Right cardiac atrium (tissue), 5 donors: ENCODE results near the gene PGM1. TPM values are rescaled to one million over a fixed set of nuclear protein-coding genes. Genes with fewer than 3 reads are reported as not detected.

Experiments
- ATAC-seq, 2 donors: fragments of 200-7000 bp; cut with Tn5 transposase; one replicate each; pipeline versions ENCODE4 v1.8.0 to v1.9.1; 2020; ENCODE audit warnings: moderate library complexity in 2 of 2, mild to moderate bottlenecking in 1 of 2
- DNase-seq, 3 donors: peaks; one replicate each; pipeline ENCODE4 v3.0.0-alpha.2; 2020
- H3K27ac ChIP-seq: one replicate; pipeline ENCODE4 v1.5.1; 2013; ENCODE audit warnings: mild to moderate bottlenecking, low read length, control low read depth, moderate library complexity
- H3K27me3 ChIP-seq: one replicate; pipeline ENCODE4 v1.6.1; 2013; ENCODE audit not compliant: control insufficient read depth, insufficient read depth
- H3K4me1 ChIP-seq: one replicate; pipeline ENCODE4 v1.6.1; 2013; ENCODE audit warnings: low read length; ENCODE audit not compliant: control insufficient read depth, insufficient read depth
- H3K4me3 ChIP-seq: one replicate; pipeline ENCODE4 v1.5.1; 2013; ENCODE audit warnings: low read length, control low read depth
- H3K9me3 ChIP-seq: one replicate; pipeline ENCODE4 v1.6.1; 2013; ENCODE audit warnings: low read length; ENCODE audit not compliant: control insufficient read depth
- WGBS: extraction: QIAGEN DNeasy Blood & Tissue Kit; methylation state at CpG from one replicate; pipeline ENCODE4 v1.1.7; 2013; 5-methylcytosine and 5-hydroxymethylcytosine counted together
- intact Hi-C, 4 donors: fragments of 100-400 bp; cut with DNase I; formaldehyde crosslinking; loops; one replicate each; pipeline versions ENCODE4 v1.11.0 to v1.14.0; 2022 to 2023
- polyA plus RNA-seq: library from polyadenylated mRNA; stranded (reverse); fragments of 200-250 nt; gene quantifications from one replicate; pipeline ENCODE4 v1.2.3, GENCODE V29; 2013
- total RNA-seq, 4 donors: library from RNA; stranded (reverse); fragmentation: NEBNext Ultra II Directional; extraction: Animal tissue kit (Norgen Biotek cat#: 25700); gene quantifications; one replicate each; pipeline ENCODE4 v1.2.1, GENCODE V29; 2021
- donor health status: healthy with polysubstance abuse.
- donor health status: DM: no; HTN: yes; CAD: no.
- donor health status: DM: no; HTN: no; CAD: no.
- donor health status: DM: no; HTN: yes; CAD: no; lungs with severe emphysema.
- donor health status: DM: yes; HTN: yes; CAD: no.

The PGM1 gene
- total and polyA plus RNA-seq, 5 donors: 96.2 to 255 (median 222) TPM

DNA sequence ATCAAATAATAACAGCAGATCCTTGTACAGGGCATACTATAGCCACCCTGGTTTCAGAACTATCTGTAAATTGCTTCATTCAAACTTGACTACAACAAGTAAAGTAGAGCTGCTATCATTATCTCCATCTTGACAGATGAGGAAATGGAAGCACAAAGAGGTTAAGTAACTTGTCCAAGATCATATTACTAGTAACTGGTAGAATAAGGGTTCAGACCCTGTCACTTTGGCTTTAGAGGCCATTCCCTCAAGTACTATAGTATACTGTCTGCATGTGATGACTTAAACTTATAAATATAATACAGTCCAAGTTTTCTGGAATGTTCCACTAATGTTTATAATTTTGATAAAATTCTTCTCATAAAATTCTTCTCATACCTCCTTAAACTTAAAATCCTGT is 24.8 kb downstream of the PGM1 start:
- no peaks in the 10 kb centered on the region for H3K4me1 ChIP-seq
- ATAC-seq: no peak
- intact Hi-C loops: loop anchor here in 3 of 4 donors (5.0 to 10.0 kb wide), 3 partner anchors 517 to 627 kb away; no protein-coding TSS in a partner anchor
- no peak overlapping the region for H3K4me3 ChIP-seq
- no peak overlapping the region for H3K27ac ChIP-seq
- H3K9me3 ChIP-seq: no peaks in the 10 kb centered on the region
- no peaks in the 10 kb centered on the region for H3K27me3 ChIP-seq
- DNase-seq: no peak

DNA sequence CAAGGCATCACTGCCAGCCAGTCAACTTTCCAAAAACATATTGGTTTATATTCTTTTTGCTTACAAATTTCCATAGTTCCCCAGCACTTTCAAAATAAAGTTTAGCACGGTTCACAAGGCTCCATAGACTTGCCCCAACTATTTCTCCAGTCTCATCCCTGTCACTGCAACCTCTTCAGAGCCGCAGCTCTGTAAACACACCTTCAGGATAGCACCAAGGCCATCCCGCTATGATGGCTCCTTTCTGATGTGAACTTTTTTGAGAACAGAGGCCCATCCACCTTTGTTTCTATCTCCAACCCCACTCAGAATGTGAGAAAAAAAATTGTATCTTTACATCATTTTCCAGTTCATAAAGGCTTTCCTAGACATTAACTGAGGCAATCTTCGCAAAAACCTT is 26.3 kb downstream of the PGM1 start:
- no peak overlapping the region for H3K27ac ChIP-seq
- H3K4me1 ChIP-seq: no peaks in the 10 kb centered on the region
- no peaks in the 10 kb centered on the region for H3K27me3 ChIP-seq
- no peaks in the 10 kb centered on the region for H3K9me3 ChIP-seq
- no peak for ATAC-seq
- intact Hi-C loops: loop anchor here in 3 of 4 donors (5.0 to 10.0 kb wide), 3 partner anchors 515 to 625 kb away; no protein-coding TSS in a partner anchor
- WGBS: 95% methylated on average over 4 of the region's 4 CpGs
- no peak for DNase-seq
- no peak overlapping the region for H3K4me3 ChIP-seq

- no peak overlapping the region for H3K4me3 ChIP-seq
- no peak for DNase-seq
- no peak overlapping the region for H3K27ac ChIP-seq
- no peaks in the 10 kb centered on the region for H3K4me1 ChIP-seq
- intact Hi-C loops: no loop called here
- WGBS: 96% methylated on average over 5 of the region's 5 CpGs
- H3K27me3 ChIP-seq: no peaks in the 10 kb centered on the region
- ATAC-seq: no peak
- H3K9me3 ChIP-seq: no peaks in the 10 kb centered on the region
These were observed 27.5 kb downstream of the PGM1 start for GRCh38 chr1:63620671-63621070.

GRCh38 chr1:63621075-63621474 is 27.9 kb downstream of the PGM1 start:
- H3K9me3 ChIP-seq: no peaks in the 10 kb centered on the region
- intact Hi-C loops: no loop called here
- H3K27ac ChIP-seq: no peak overlapping the region
- 54% methylated on average over 3 of the region's 3 CpGs for WGBS
- ATAC-seq: peak in 1 of 2 donors; percentile 53
- H3K4me3 ChIP-seq: no peak overlapping the region
- no peak for DNase-seq
- no peaks in the 10 kb centered on the region for H3K27me3 ChIP-seq
- H3K4me1 ChIP-seq: peaks cover 1% of the 10 kb centered on the region

- 50% methylated on average over 6 of the region's 6 CpGs for WGBS
- intact Hi-C loops: no loop called here
- Histone ChIP-seq H3K4me3 (no peak overlapping the region), H3K27ac (peak overlapping the region; percentile 23), H3K4me1 (peaks cover 1% of the 10 kb centered on the region), H3K27me3 (no peaks in the 10 kb centered on the region), H3K9me3 (no peaks in the 10 kb centered on the region)
- ATAC-seq: peak; percentile 63 to 65
- DNase-seq: peak in 2 of 3 donors; percentile 63 to 64
These were observed 28.5 kb downstream of the PGM1 start for GRCh38 chr1:63621698-63622097.

DNA sequence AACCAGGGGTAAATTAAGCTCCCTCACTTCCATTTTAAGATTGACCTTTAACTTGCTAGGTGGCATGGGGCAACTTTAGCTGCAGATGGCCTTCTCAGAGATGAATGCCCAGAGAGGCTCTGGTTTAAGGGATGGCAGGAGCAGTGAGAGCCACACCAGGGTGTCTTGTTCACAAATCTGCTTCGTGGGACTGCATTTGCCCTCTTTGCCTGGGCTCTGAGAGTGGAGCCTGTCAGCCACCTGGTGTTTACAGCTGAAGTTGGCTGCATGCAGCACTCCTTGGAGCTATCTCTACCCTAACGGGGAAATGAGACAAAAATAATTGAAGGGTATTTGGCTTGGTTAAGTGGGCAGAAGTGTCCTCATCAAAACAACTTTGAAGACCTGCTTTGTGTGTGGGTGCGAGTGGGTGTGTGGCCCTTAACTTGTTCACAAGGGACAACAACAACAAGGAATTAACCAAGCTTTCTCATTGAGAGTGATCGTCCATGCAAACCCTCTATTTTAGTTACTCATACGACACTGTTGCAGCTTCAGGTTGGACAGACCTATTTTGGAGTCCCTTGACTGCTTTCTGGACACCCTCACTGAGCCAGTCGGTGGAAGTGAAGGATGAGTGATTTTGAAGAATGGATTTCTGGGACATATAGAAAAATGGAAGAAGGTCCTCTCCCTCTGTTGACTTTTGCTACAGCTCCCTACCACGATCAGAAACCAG is 29.8 kb downstream of the PGM1 start:
- intact Hi-C loops: no loop called here

DNA sequence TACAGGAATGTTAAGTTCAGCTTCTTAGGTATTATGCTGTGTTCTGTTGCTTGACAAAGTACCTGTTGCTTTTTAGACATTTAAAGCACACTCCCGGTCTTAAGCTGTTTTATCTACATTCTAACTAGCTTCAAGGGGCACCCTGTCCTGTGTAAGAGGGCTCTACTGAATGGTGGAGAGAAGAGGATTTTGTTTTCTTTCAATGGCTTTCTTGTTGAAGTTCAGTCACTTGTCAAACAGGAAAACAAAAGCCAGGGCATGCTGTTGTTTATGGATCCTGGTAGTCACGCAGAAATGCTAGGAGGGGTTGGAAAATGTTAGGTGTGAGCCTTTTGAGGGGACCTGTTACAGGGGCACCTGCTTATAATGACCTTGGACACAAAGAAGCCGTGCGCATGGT is 30.7 kb downstream of the PGM1 start:
- Histone ChIP-seq H3K27ac (peak overlapping the region; percentile 10), H3K4me1 (peaks cover 1% of the 10 kb centered on the region), H3K4me3 (no peak overlapping the region), H3K27me3 (no peaks in the 10 kb centered on the region), H3K9me3 (no peaks in the 10 kb centered on the region)
- WGBS: 76% methylated on average over 4 of the region's 4 CpGs
- no peak for ATAC-seq
- intact Hi-C loops: no loop called here
- no peak for DNase-seq

More for the DNA sequence above, 29.8 kb downstream of the PGM1 start:
- Histone ChIP-seq H3K27ac (peak overlapping the region; percentile 25), H3K4me3 (no peak overlapping the region), H3K4me1 (peaks cover 1% of the 10 kb centered on the region), H3K27me3 (no peaks in the 10 kb centered on the region), H3K9me3 (no peaks in the 10 kb centered on the region)
- WGBS: 65% methylated on average over 7 of the region's 7 CpGs
- peak; percentile 39 to 43 for ATAC-seq
- DNase-seq: peak in 1 of 3 donors; percentile 46

GRCh38 chr1:63624911-63625310 is 31.7 kb downstream of the PGM1 start:
- WGBS: 41% methylated on average over 1 of the region's 1 CpG
- peaks cover 1% of the 10 kb centered on the region for H3K4me1 ChIP-seq
- H3K4me3 ChIP-seq: no peak overlapping the region
- intact Hi-C loops: no loop called here
- DNase-seq (no peak), ATAC-seq (peak in 1 of 2 donors; percentile 56)
- H3K27me3 ChIP-seq: no peaks in the 10 kb centered on the region
- no peak overlapping the region for H3K27ac ChIP-seq
- no peaks in the 10 kb centered on the region for H3K9me3 ChIP-seq

DNA sequence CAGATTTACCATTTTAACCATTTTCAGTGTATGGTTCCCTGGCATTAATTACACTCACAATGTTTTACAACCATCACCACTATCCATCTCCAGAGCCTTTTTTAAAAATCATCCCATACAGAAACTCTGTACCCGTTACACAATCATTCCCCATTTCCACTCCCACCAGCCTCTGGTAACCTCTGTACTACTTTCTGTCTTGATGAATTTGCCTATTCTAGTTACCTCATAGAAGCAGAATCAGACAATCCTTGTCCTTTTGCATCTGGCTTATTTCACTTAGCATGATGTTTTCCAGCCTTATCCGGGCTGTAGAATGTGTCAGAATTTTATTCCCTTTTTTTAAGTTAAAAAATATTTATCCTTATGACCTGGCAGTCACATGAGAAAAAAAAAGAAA is 33.0 kb downstream of the PGM1 start:
- H3K4me3 ChIP-seq: no peak overlapping the region
- 66% methylated on average over 2 of the region's 2 CpGs for WGBS
- peak in 1 of 2 donors; percentile 21 for ATAC-seq
- H3K9me3 ChIP-seq: no peaks in the 10 kb centered on the region
- DNase-seq: no peak
- peaks cover 1% of the 10 kb centered on the region for H3K4me1 ChIP-seq
- intact Hi-C loops: no loop called here
- no peak overlapping the region for H3K27ac ChIP-seq
- no peaks in the 10 kb centered on the region for H3K27me3 ChIP-seq

DNA sequence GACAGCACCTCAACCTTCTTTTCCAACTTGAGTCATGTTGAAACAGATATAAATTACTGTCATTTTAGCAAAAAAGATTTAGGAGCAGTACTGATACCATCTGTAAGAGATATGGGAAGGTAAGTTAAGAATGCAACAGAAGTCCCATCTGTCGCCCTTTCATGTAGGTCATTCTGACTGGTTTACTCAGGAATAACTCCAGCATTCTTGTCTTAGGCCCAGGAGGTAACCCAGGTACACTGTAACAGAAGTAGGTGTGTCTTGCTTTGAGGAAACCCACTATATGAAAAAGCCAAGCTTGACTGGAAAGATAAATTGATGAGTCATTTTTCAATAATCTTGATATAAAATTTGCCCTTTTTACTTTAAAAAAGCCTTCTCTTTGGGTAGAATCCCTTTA is 35.4 kb downstream of the PGM1 start:
- DNase-seq (no peak), ATAC-seq (no peak)
- Histone ChIP-seq H3K27me3 (no peaks in the 10 kb centered on the region), H3K27ac (no peak overlapping the region), H3K4me3 (no peak overlapping the region), H3K9me3 (no peaks in the 10 kb centered on the region), H3K4me1 (peaks cover 1% of the 10 kb centered on the region)
- intact Hi-C loops: no loop called here
- 93% methylated on average over 1 of the region's 1 CpG for WGBS

- Histone ChIP-seq H3K27me3 (no peaks in the 10 kb centered on the region), H3K4me3 (no peak overlapping the region), H3K4me1 (peaks cover 1% of the 10 kb centered on the region), H3K9me3 (no peaks in the 10 kb centered on the region), H3K27ac (no peak overlapping the region)
- DNase-seq: no peak
- intact Hi-C loops: no loop called here
- WGBS: 73% methylated on average over 4 of the region's 4 CpGs
- ATAC-seq: no peak
These were observed 37.0 kb downstream of the PGM1 start for GRCh38 chr1:63630238-63630637.
